ENCODE data around the gene RABGEF1.
"Not testable (repeated sequence)": the region's sequence is repeated elsewhere in the genome, so short reads cannot be mapped to it uniquely, and the experiment has no call there.

The RABGEF1 gene

GRCh38 chr7:66826649-66827048 is 86.1 kb downstream of the RABGEF1 start:
- H3K4me3 ChIP-seq (ENCODE audit: low read depth, low read length) = no peak overlapping the region
- no peak overlapping the region for H2BK120ac ChIP-seq (ENCODE audit: insufficient read depth, low read length, poor library complexity)
- H3K14ac ChIP-seq (ENCODE audit: low read length) = no peak overlapping the region
- H4K91ac ChIP-seq (ENCODE audit: low read depth, low read length) = no peak overlapping the region
- no peak overlapping the region for H3K9ac ChIP-seq (ENCODE audit: low read length)
- H3K27ac ChIP-seq (ENCODE audit: low read depth, low read length) = no peak overlapping the region
- H4K12ac ChIP-seq (ENCODE audit: low read depth, low read length) = no peak overlapping the region
- no peaks in the 10 kb centered on the region for H3K4me1 ChIP-seq (ENCODE audit: control insufficient read depth in 1 of 2, insufficient read depth in 2 of 2, low read length in 2 of 2)
- H3K79me1 ChIP-seq (ENCODE audit: low read length) = no peaks in the 10 kb centered on the region
- no peaks in the 10 kb centered on the region for H3K9me3 ChIP-seq (ENCODE audit: insufficient read depth, low read depth, low read length)
- no peak overlapping the region for H2AK5ac ChIP-seq (ENCODE audit: low read length)
- H4K8ac ChIP-seq (ENCODE audit: low read depth, low read length) = no peak overlapping the region
- H3K18ac ChIP-seq (ENCODE audit: low read length) = no peak overlapping the region
- no peak overlapping the region for H2AFZ ChIP-seq (ENCODE audit: insufficient read depth, low read length, poor library complexity)
- no peaks in the 10 kb centered on the region for H3K79me2 ChIP-seq (ENCODE audit: control insufficient read depth, insufficient read depth, low read length, poor library complexity)
- no peak overlapping the region for H2BK12ac ChIP-seq (ENCODE audit: low read length)
- H3K23ac ChIP-seq (ENCODE audit: low read length) = no peak overlapping the region
- no peak overlapping the region for H2BK5ac ChIP-seq (ENCODE audit: low read depth, low read length, poor library complexity)
- H3K27me3 ChIP-seq (ENCODE audit: insufficient read depth, low read length) = no peaks in the 10 kb centered on the region
- H3K4me2 ChIP-seq (ENCODE audit: low read length) = no peak overlapping the region
- H3K36me3 ChIP-seq (ENCODE audit: control insufficient read depth in 1 of 2, insufficient read depth in 2 of 2, low read length in 2 of 2) = no peaks in the 10 kb centered on the region
- no peak overlapping the region for H3K4ac ChIP-seq (ENCODE audit: low read depth, low read length)
- WGBS (ENCODE audit: extremely low coverage, insufficient coverage, insufficient read length) = no CpG with 5 or more reads among the region's 3 CpGs
- DNase-seq = no peak

- not testable (repeated sequence) for H4K91ac ChIP-seq (ENCODE audit: low read depth, low read length); H4K12ac ChIP-seq (ENCODE audit: low read depth, low read length); H3K18ac ChIP-seq (ENCODE audit: low read length); H2BK12ac ChIP-seq (ENCODE audit: low read length); H3K23ac ChIP-seq (ENCODE audit: low read length); H3K79me2 ChIP-seq (ENCODE audit: control insufficient read depth, insufficient read depth, low read length, poor library complexity); H3K9me3 ChIP-seq (ENCODE audit: insufficient read depth, low read depth, low read length); H3K27ac ChIP-seq (ENCODE audit: low read depth, low read length); H3K4ac ChIP-seq (ENCODE audit: low read depth, low read length); H3K9ac ChIP-seq (ENCODE audit: low read length); H2AK5ac ChIP-seq (ENCODE audit: low read length); H3K14ac ChIP-seq (ENCODE audit: low read length); H3K4me1 ChIP-seq (ENCODE audit: control insufficient read depth in 1 of 2, insufficient read depth in 2 of 2, low read length in 2 of 2); DNase-seq; H3K4me3 ChIP-seq (ENCODE audit: low read depth, low read length); H2AFZ ChIP-seq (ENCODE audit: insufficient read depth, low read length, poor library complexity); H3K36me3 ChIP-seq (ENCODE audit: control insufficient read depth in 1 of 2, insufficient read depth in 2 of 2, low read length in 2 of 2); H4K8ac ChIP-seq (ENCODE audit: low read depth, low read length); H2BK120ac ChIP-seq (ENCODE audit: insufficient read depth, low read length, poor library complexity); H3K4me2 ChIP-seq (ENCODE audit: low read length); H2BK5ac ChIP-seq (ENCODE audit: low read depth, low read length, poor library complexity); H3K79me1 ChIP-seq (ENCODE audit: low read length); H3K27me3 ChIP-seq (ENCODE audit: insufficient read depth, low read length)
- no CpG with 5 or more reads among the region's 6 CpGs for WGBS (ENCODE audit: extremely low coverage, insufficient coverage, insufficient read length)
These were observed 90.4 kb downstream of the RABGEF1 start for GRCh38 chr7:66830976-66831375.

GRCh38 chr7:66832531-66833351 is 92.2 kb downstream of the RABGEF1 start:
- Histone ChIP-seq H2BK120ac (ENCODE audit: insufficient read depth, low read length, poor library complexity) (no peak overlapping the region), H2AFZ (ENCODE audit: insufficient read depth, low read length, poor library complexity) (no peak overlapping the region), H3K4ac (ENCODE audit: low read depth, low read length) (no peak overlapping the region), H3K9ac (ENCODE audit: low read length) (no peak overlapping the region), H3K4me1 (ENCODE audit: control insufficient read depth in 1 of 2, insufficient read depth in 2 of 2, low read length in 2 of 2) (no peaks in the 10 kb centered on the region), H4K12ac (ENCODE audit: low read depth, low read length) (no peak overlapping the region), H2BK5ac (ENCODE audit: low read depth, low read length, poor library complexity) (no peak overlapping the region), H3K36me3 (ENCODE audit: control insufficient read depth in 1 of 2, insufficient read depth in 2 of 2, low read length in 2 of 2) (no peaks in the 10 kb centered on the region), H3K4me2 (ENCODE audit: low read length) (no peak overlapping the region), H2AK5ac (ENCODE audit: low read length) (no peak overlapping the region), H2BK12ac (ENCODE audit: low read length) (no peak overlapping the region), H3K79me2 (ENCODE audit: control insufficient read depth, insufficient read depth, low read length, poor library complexity) (no peaks in the 10 kb centered on the region), H3K9me3 (ENCODE audit: insufficient read depth, low read depth, low read length) (no peaks in the 10 kb centered on the region), H3K18ac (ENCODE audit: low read length) (no peak overlapping the region), H3K23ac (ENCODE audit: low read length) (no peak overlapping the region), H3K4me3 (ENCODE audit: low read depth, low read length) (no peak overlapping the region), H3K14ac (ENCODE audit: low read length) (no peak overlapping the region), H3K79me1 (ENCODE audit: low read length) (no peaks in the 10 kb centered on the region), H3K27ac (ENCODE audit: low read depth, low read length) (no peak overlapping the region), H4K8ac (ENCODE audit: low read depth, low read length) (no peak overlapping the region), H3K27me3 (ENCODE audit: insufficient read depth, low read length) (no peaks in the 10 kb centered on the region), H4K91ac (ENCODE audit: low read depth, low read length) (no peak overlapping the region)
- no peak for DNase-seq
- no CpG with 5 or more reads among the region's 12 CpGs for WGBS (ENCODE audit: extremely low coverage, insufficient coverage, insufficient read length)

GRCh38 chr7:66837007-66837406 is 96.5 kb downstream of the RABGEF1 start:
- H2AFZ ChIP-seq (ENCODE audit: insufficient read depth, low read length, poor library complexity) = no peak overlapping the region
- H3K9ac ChIP-seq (ENCODE audit: low read length) = no peak overlapping the region
- no peaks in the 10 kb centered on the region for H3K4me1 ChIP-seq (ENCODE audit: control insufficient read depth in 1 of 2, insufficient read depth in 2 of 2, low read length in 2 of 2)
- H4K12ac ChIP-seq (ENCODE audit: low read depth, low read length) = no peak overlapping the region
- no peak overlapping the region for H3K14ac ChIP-seq (ENCODE audit: low read length)
- H3K27ac ChIP-seq (ENCODE audit: low read depth, low read length) = no peak overlapping the region
- no peaks in the 10 kb centered on the region for H3K27me3 ChIP-seq (ENCODE audit: insufficient read depth, low read length)
- no peaks in the 10 kb centered on the region for H3K79me1 ChIP-seq (ENCODE audit: low read length)
- H2BK5ac ChIP-seq (ENCODE audit: low read depth, low read length, poor library complexity) = no peak overlapping the region
- H3K79me2 ChIP-seq (ENCODE audit: control insufficient read depth, insufficient read depth, low read length, poor library complexity) = no peaks in the 10 kb centered on the region
- no peak overlapping the region for H4K8ac ChIP-seq (ENCODE audit: low read depth, low read length)
- no peak overlapping the region for H3K4ac ChIP-seq (ENCODE audit: low read depth, low read length)
- DNase-seq = peak in 1 of 2 donors; percentile 59
- no peak overlapping the region for H3K4me2 ChIP-seq (ENCODE audit: low read length)
- WGBS (ENCODE audit: extremely low coverage, insufficient coverage, insufficient read length) = no CpG with 5 or more reads among the region's 5 CpGs
- no peak overlapping the region for H3K4me3 ChIP-seq (ENCODE audit: low read depth, low read length)
- H2BK120ac ChIP-seq (ENCODE audit: insufficient read depth, low read length, poor library complexity) = no peak overlapping the region
- H3K18ac ChIP-seq (ENCODE audit: low read length) = no peak overlapping the region
- H4K91ac ChIP-seq (ENCODE audit: low read depth, low read length) = no peak overlapping the region
- H3K23ac ChIP-seq (ENCODE audit: low read length) = no peak overlapping the region
- no peaks in the 10 kb centered on the region for H3K36me3 ChIP-seq (ENCODE audit: control insufficient read depth in 1 of 2, insufficient read depth in 2 of 2, low read length in 2 of 2)
- H2BK12ac ChIP-seq (ENCODE audit: low read length) = no peak overlapping the region
- no peaks in the 10 kb centered on the region for H3K9me3 ChIP-seq (ENCODE audit: insufficient read depth, low read depth, low read length)
- H2AK5ac ChIP-seq (ENCODE audit: low read length) = no peak overlapping the region

All from trophoblast cell (in vitro differentiated cells and primary cell).